PFSK-1 (cell line): ENCODE results near the gene CTU1.

ENCODE experiments used
- FOXP2 ChIP-seq: optimal IDR thresholded peaks from 2 replicates; pipeline ENCODE3; 2011; ENCODE audit warnings: borderline replicate concordance, control low read depth, inconsistent platforms; ENCODE audit not compliant: insufficient read depth; ENCODE audit errors: extremely low read length, extremely low read depth
- POLR2AphosphoS5 ChIP-seq: IDR thresholded peaks from 2 replicates; pipeline ENCODE4 v1.6.1; 2012; ENCODE audit warnings: low read depth, mild to moderate bottlenecking, control low read depth, low read length, moderate library complexity
- REST ChIP-seq, 2 experiments: IDR thresholded peaks; 2 replicates each; pipeline versions ENCODE4 v1.6.1 to v1.8.0; 2011 to 2012; ENCODE audit warnings: low read depth in 2 of 2, low read length in 2 of 2, control low read depth in 1 of 2, inconsistent platforms in 1 of 2, mild to moderate bottlenecking in 1 of 2, moderate library complexity in 1 of 2; ENCODE audit not compliant: insufficient read depth in 1 of 2
- SIN3A ChIP-seq: IDR thresholded peaks from 2 replicates; pipeline ENCODE4 v1.6.1; 2012; ENCODE audit warnings: mild to moderate bottlenecking, low read length, moderate library complexity, borderline replicate concordance; ENCODE audit not compliant: insufficient read depth
- TAF1 ChIP-seq: IDR thresholded peaks from 2 replicates; pipeline ENCODE4 v1.6.1; 2012; ENCODE audit warnings: low read length, control low read depth, borderline replicate concordance; ENCODE audit not compliant: insufficient read depth

CTU1 gene

GRCh38 chr19:51121257-51121656 is 13.0 kb upstream of the CTU1 start:
- TF ChIP-seq REST (IDR thresholded peaks at IDR 0.05; ENCODE audit: insufficient read depth in 1 of 2, low read depth in 2 of 2, low read length in 2 of 2) (no peak), POLR2AphosphoS5 (no peak), TAF1 (no peak), SIN3A (no peak), FOXP2 (no peak)

GRCh38 chr19:51120160-51120559 is 12.0 kb upstream of the CTU1 start:
- no peak for TF ChIP-seq SIN3A
- TF ChIP-seq POLR2AphosphoS5, result no peak
- no peak for TF ChIP-seq FOXP2
- no peak for TF ChIP-seq TAF1
- no peak for TF ChIP-seq REST (IDR thresholded peaks at IDR 0.05; ENCODE audit: insufficient read depth in 1 of 2, low read depth in 2 of 2, low read length in 2 of 2)

- no peak for TF ChIP-seq REST (IDR thresholded peaks at IDR 0.05; ENCODE audit: insufficient read depth in 1 of 2, low read depth in 2 of 2, low read length in 2 of 2)
- TF ChIP-seq POLR2AphosphoS5, result no peak
- TF ChIP-seq TAF1, result no peak
- no peak for TF ChIP-seq SIN3A
- no peak for TF ChIP-seq FOXP2
These were observed 11.4 kb upstream of the CTU1 start for GRCh38 chr19:51119611-51120010.

GRCh38 chr19:51119101-51119500 is 10.9 kb upstream of the CTU1 start:
- no peak for TF ChIP-seq REST (IDR thresholded peaks at IDR 0.05; ENCODE audit: insufficient read depth in 1 of 2, low read depth in 2 of 2, low read length in 2 of 2)
- TF ChIP-seq POLR2AphosphoS5, result no peak
- TF ChIP-seq TAF1, result no peak
- no peak for TF ChIP-seq SIN3A
- TF ChIP-seq FOXP2, result no peak

GRCh38 chr19:51116736-51117286 is 8.6 kb upstream of the CTU1 start:
- no peak for TF ChIP-seq SIN3A
